SK-N-SH (cell line): Measurements from ENCODE around the gene ZNF575. TPM values are rescaled to one million over a fixed set of nuclear protein-coding genes. Genes with fewer than 3 reads are reported as not detected.

Experiments
- CTCF ChIA-PET: fragments of 300-600, 350-600 bp; formaldehyde crosslinking; extraction: SDS; loops from one replicate; lab custom pipeline; 2021; lab: Yijun Ruan, JAX
- POLR2A ChIA-PET: fragments of 350-600 bp; sonication (Branson Sonifier 250); formaldehyde crosslinking; extraction: SDS; loops from one replicate; lab custom pipeline; 2020; ENCODE audit warnings: antibody characterized with exemption, inconsistent platforms; lab: Yijun Ruan, JAX
- DNase-seq: peaks from one replicate; pipeline ENCODE4 v3.0.0; 2012
- H2AFZ ChIP-seq: fragments of 200-600 bp; sonication (generic); 2 replicates; pipeline ENCODE4 v1.8.1; 2016; ENCODE audit warnings: antibody characterized with exemption, mild to moderate bottlenecking, low read depth
- H3F3A ChIP-seq: fragments of 200-600 bp; sonication (generic); replicated peaks from 2 replicates; pipeline ENCODE3; 2016; ENCODE audit warnings: antibody characterized with exemption, mild to moderate bottlenecking; ENCODE audit not compliant: insufficient read depth
- H3K27ac ChIP-seq, 2 experiments: fragments of 200-500 bp in 1 of 2; fragments of 200-600 bp in 1 of 2; sonication (Bioruptor generic) in 1 of 2; sonication (generic), shearing (Covaris generic) in 1 of 2; 2 replicates each; pipeline versions ENCODE4 v1.5.1 to v1.6.1; 2014 to 2016; ENCODE audit warnings: low read depth in 2 of 2, inconsistent platforms in 1 of 2, low read length in 1 of 2, mild to moderate bottlenecking in 1 of 2, mixed read lengths in 1 of 2
- H3K27me3 ChIP-seq: fragments of 200-600 bp; sonication (generic), shearing (Covaris generic); 2 replicates; pipeline ENCODE4 v1.6.1; 2016; ENCODE audit warnings: mixed run types; ENCODE audit not compliant: insufficient read depth
- H3K36me3 ChIP-seq, 2 experiments: fragments of 200-500 bp in 1 of 2; fragments of 200-600 bp in 1 of 2; sonication (Bioruptor generic) in 1 of 2; sonication (generic) in 1 of 2; replicated peaks in 1 of 2; 2 replicates each; pipeline versions ENCODE3 to v1.5.1; 2014 to 2016; ENCODE audit warnings: low read length in 1 of 2, mild to moderate bottlenecking in 1 of 2; ENCODE audit not compliant: insufficient read depth in 2 of 2, control insufficient read depth in 1 of 2
- H3K4me1 ChIP-seq, 2 experiments: fragments of 200-500 bp in 1 of 2; fragments of 200-600 bp in 1 of 2; sonication (Bioruptor generic) in 1 of 2; sonication (generic), shearing (Covaris generic) in 1 of 2; 2 replicates each; pipeline versions ENCODE4 v1.5.1 to v1.6.1; 2014 to 2016; ENCODE audit warnings: low read depth in 1 of 2, low read length in 1 of 2, mixed run types in 1 of 2; ENCODE audit not compliant: insufficient read depth in 2 of 2, control insufficient read depth in 1 of 2
- H3K4me2 ChIP-seq: fragments of 200-600 bp; sonication (generic), shearing (Covaris generic); 2 replicates; pipeline ENCODE4 v1.6.1; 2017; ENCODE audit warnings: mixed run types
- H3K4me3 ChIP-seq, 2 experiments: fragments of 200-500 bp in 1 of 2; fragments of 200-600 bp in 1 of 2; sonication (Bioruptor generic) in 1 of 2; sonication (generic), shearing (Covaris generic) in 1 of 2; 2 replicates each; pipeline versions ENCODE4 v1.5.1 to v1.8.1; 2014 to 2016; ENCODE audit warnings: low read depth in 2 of 2, inconsistent platforms in 1 of 2, low read length in 1 of 2, mild to moderate bottlenecking in 1 of 2, mixed read lengths in 1 of 2, moderate library complexity in 1 of 2
- H3K79me2 ChIP-seq: fragments of 200-600 bp; sonication (generic); 2 replicates; pipeline ENCODE4 v1.8.1; 2017; ENCODE audit warnings: mild to moderate bottlenecking; ENCODE audit not compliant: insufficient read depth
- H3K9ac ChIP-seq: fragments of 200-600 bp; sonication (generic); 2 replicates; pipeline ENCODE4 v1.6.1; 2017; ENCODE audit warnings: mixed run types
- H3K9me2 ChIP-seq: fragments of 200-600 bp; sonication (generic); 2 replicates; pipeline ENCODE4 v1.6.1; 2017; ENCODE audit warnings: mixed run types
- H3K9me3 ChIP-seq: fragments of 200-600 bp; sonication (generic); 2 replicates; pipeline ENCODE4 v1.6.1; 2017; ENCODE audit warnings: mixed run types, mild to moderate bottlenecking, moderate library complexity
- H4K20me1 ChIP-seq: fragments of 200-600 bp; sonication (generic); 2 replicates; pipeline ENCODE4 v1.6.1; 2017; ENCODE audit warnings: mild to moderate bottlenecking, mixed run types; ENCODE audit not compliant: insufficient read depth
- CHD2 ChIP-seq: fragments of 150-350 bp; IDR thresholded peaks from 2 replicates; pipeline ENCODE4 v1.6.1; 2018; ENCODE audit warnings: low read length; ENCODE audit not compliant: partially characterized antibody
- EP300 ChIP-seq, 2 experiments: IDR thresholded peaks; 2 replicates each; pipeline versions ENCODE4 v1.4.0 to v1.6.1; 2012; ENCODE audit warnings: borderline replicate concordance in 1 of 2, low read depth in 1 of 2, low read length in 1 of 2
- FOSL2 ChIP-seq: IDR thresholded peaks from 2 replicates; pipeline ENCODE4 v1.4.0; 2012; ENCODE audit warnings: low read depth, mild to moderate bottlenecking, moderate library complexity, borderline replicate concordance
- FOXJ3 ChIP-seq: sonication (generic); formaldehyde crosslinking; IDR thresholded peaks from 2 replicates; pipeline ENCODE4 v1.5.1; 2020; ENCODE audit warnings: mild to moderate bottlenecking, missing genetic modification reagents
- GABPA ChIP-seq: IDR thresholded peaks from 2 replicates; pipeline ENCODE4 v1.4.0; 2012; ENCODE audit warnings: low read depth, mild to moderate bottlenecking
- JUND ChIP-seq: IDR thresholded peaks from 2 replicates; pipeline ENCODE4 v1.4.0; 2012
- NFIC ChIP-seq: IDR thresholded peaks from 2 replicates; pipeline ENCODE4 v1.4.0; 2012; ENCODE audit warnings: borderline replicate concordance
- RCOR1 ChIP-seq: fragments of 150-350 bp; IDR thresholded peaks from 2 replicates; pipeline ENCODE4 v1.6.1; 2017; ENCODE audit warnings: antibody characterized with exemption, low read length
- RFX5 ChIP-seq: IDR thresholded peaks from 2 replicates; pipeline ENCODE4 v1.6.1; 2012; ENCODE audit warnings: mild to moderate bottlenecking, improper control_type of control experiment, low read length
- RXRA ChIP-seq: IDR thresholded peaks from 2 replicates; pipeline ENCODE4 v1.4.0; 2012; ENCODE audit warnings: low read depth, mild to moderate bottlenecking, borderline replicate concordance
- SIN3A ChIP-seq: IDR thresholded peaks from 2 replicates; pipeline ENCODE4 v1.6.1; 2012; ENCODE audit warnings: low read depth, mild to moderate bottlenecking, low read length, moderate library complexity, borderline replicate concordance
- TAF1 ChIP-seq: IDR thresholded peaks from 2 replicates; pipeline ENCODE4 v1.6.1; 2012; ENCODE audit warnings: low read depth, mild to moderate bottlenecking, low read length, moderate library complexity, borderline replicate concordance
- YY1 ChIP-seq: IDR thresholded peaks from 2 replicates; pipeline ENCODE4 v1.4.0; 2012; ENCODE audit warnings: low read depth, mild to moderate bottlenecking
- ZBTB33 ChIP-seq: IDR thresholded peaks from 2 replicates; pipeline ENCODE4 v1.4.0; 2012; ENCODE audit warnings: low read depth, borderline replicate concordance
- WGBS: methylation state at CpG from one replicate; pipeline ENCODE4 v1.1.6; 2017; ENCODE audit warnings: low lambda C conversion rate; 5-methylcytosine and 5-hydroxymethylcytosine counted together
- polyA plus RNA-seq, 3 experiments: library from polyadenylated mRNA; depleted of rRNA; stranded (reverse); fragments of >200 nt; gene quantifications; 2 replicates each; pipeline ENCODE4 v1.2.3, GENCODE V29; 2012
- TF ChIP-seq, protein P1 (sequence below): fragments of 150-350 bp; IDR thresholded peaks from 2 replicates; pipeline ENCODE4 v1.6.1; 2016; ENCODE audit warnings: mild to moderate bottlenecking, low read depth, low read length
- TF ChIP-seq, protein P2 (sequence below): fragments of 150-350 bp; IDR thresholded peaks from 2 replicates; pipeline ENCODE4 v1.6.1; 2017; ENCODE audit warnings: antibody characterized with exemption, low read length, low read depth, borderline replicate concordance
- TF ChIP-seq, protein P3 (sequence below): fragments of 200-600 bp; sonication (generic); IDR thresholded peaks from 2 replicates; pipeline ENCODE4 v1.6.1; 2017; ENCODE audit warnings: antibody characterized with exemption, mild to moderate bottlenecking, moderate library complexity
- TF ChIP-seq, protein P4 (sequence below): IDR thresholded peaks from 2 replicates; pipeline ENCODE4 v1.4.0; 2012; ENCODE audit warnings: low read depth

The ZNF575 gene
- polyA plus RNA-seq, 1 of the 3 experiments (the other 2 are of a cell fraction) = 1.0 TPM

DNA sequence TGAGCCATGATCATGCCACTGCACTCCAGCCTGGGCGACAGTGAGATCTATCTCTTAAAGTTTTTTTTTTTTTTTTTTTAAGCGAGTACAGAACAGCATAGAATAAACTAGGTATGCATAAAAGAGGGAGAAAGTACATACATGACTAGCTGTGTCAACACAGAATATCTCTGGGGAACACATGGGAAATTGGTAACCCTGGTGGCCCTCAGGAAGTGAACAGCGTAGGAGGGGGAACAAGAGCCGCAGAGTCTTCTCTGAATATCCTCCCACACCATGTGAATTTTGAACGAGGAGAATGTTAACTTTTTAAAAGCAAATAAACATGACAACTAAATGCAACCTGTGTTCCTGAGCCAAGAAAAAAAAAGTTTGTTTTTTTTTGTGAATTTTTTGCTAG, 43.7 kb upstream of the ZNF575 start:
- POLR2A ChIA-PET = no interaction called here
- H3K27me3 ChIP-seq = no peaks in the 10 kb centered on the region
- no peak for DNase-seq
- TF ChIP-seq RXRA (no peak), TAF1 (no peak), RCOR1 (no peak), NFIC (no peak), GABPA (no peak), FOXJ3 (no peak), ZBTB33 (no peak), JUND (no peak), CHD2 (no peak), YY1 (no peak), EP300 (IDR thresholded peaks at IDR 0.05; ENCODE audit: borderline replicate concordance in 1 of 2, low read depth in 1 of 2, low read length in 1 of 2) (no peak), SIN3A (no peak), RFX5 (no peak), FOSL2 (no peak)
- TF ChIP-seq, protein P1, sequence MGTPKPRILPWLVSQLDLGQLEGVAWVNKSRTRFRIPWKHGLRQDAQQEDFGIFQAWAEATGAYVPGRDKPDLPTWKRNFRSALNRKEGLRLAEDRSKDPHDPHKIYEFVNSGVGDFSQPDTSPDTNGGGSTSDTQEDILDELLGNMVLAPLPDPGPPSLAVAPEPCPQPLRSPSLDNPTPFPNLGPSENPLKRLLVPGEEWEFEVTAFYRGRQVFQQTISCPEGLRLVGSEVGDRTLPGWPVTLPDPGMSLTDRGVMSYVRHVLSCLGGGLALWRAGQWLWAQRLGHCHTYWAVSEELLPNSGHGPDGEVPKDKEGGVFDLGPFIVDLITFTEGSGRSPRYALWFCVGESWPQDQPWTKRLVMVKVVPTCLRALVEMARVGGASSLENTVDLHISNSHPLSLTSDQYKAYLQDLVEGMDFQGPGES = no peak
- TF ChIP-seq, protein P2, sequence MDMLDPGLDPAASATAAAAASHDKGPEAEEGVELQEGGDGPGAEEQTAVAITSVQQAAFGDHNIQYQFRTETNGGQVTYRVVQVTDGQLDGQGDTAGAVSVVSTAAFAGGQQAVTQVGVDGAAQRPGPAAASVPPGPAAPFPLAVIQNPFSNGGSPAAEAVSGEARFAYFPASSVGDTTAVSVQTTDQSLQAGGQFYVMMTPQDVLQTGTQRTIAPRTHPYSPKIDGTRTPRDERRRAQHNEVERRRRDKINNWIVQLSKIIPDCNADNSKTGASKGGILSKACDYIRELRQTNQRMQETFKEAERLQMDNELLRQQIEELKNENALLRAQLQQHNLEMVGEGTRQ = no peak
- TF ChIP-seq, protein P3, sequence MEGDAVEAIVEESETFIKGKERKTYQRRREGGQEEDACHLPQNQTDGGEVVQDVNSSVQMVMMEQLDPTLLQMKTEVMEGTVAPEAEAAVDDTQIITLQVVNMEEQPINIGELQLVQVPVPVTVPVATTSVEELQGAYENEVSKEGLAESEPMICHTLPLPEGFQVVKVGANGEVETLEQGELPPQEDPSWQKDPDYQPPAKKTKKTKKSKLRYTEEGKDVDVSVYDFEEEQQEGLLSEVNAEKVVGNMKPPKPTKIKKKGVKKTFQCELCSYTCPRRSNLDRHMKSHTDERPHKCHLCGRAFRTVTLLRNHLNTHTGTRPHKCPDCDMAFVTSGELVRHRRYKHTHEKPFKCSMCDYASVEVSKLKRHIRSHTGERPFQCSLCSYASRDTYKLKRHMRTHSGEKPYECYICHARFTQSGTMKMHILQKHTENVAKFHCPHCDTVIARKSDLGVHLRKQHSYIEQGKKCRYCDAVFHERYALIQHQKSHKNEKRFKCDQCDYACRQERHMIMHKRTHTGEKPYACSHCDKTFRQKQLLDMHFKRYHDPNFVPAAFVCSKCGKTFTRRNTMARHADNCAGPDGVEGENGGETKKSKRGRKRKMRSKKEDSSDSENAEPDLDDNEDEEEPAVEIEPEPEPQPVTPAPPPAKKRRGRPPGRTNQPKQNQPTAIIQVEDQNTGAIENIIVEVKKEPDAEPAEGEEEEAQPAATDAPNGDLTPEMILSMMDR = no peak
- TF ChIP-seq, protein P4, sequence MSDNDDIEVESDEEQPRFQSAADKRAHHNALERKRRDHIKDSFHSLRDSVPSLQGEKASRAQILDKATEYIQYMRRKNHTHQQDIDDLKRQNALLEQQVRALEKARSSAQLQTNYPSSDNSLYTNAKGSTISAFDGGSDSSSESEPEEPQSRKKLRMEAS = no peak
- no peaks in the 10 kb centered on the region for H4K20me1 ChIP-seq
- 84% methylated on average over 5 of the region's 5 CpGs for WGBS
- H3K4me2 ChIP-seq = no peak overlapping the region
- no peaks in the 10 kb centered on the region for H3K9me3 ChIP-seq
- no peak overlapping the region for H3K4me3 ChIP-seq
- no peaks in the 10 kb centered on the region for H3K79me2 ChIP-seq
- no peak overlapping the region for H3K27ac ChIP-seq
- H3F3A ChIP-seq = no peaks in the 10 kb centered on the region
- H2AFZ ChIP-seq = no peak overlapping the region
- CTCF ChIA-PET = interaction anchor here (2.8 kb wide), 1 partner anchor 30 kb away, joined by 10 read pairs; no protein-coding TSS in a partner anchor
- no peaks in the 10 kb centered on the region for H3K36me3 ChIP-seq
- no peak overlapping the region for H3K9ac ChIP-seq
- H3K4me1 ChIP-seq = no peaks in the 10 kb centered on the region
- no peaks in the 10 kb centered on the region for H3K9me2 ChIP-seq
